K562 (cell line): Measurements from ENCODE around the gene SLC39A5. TPM values are rescaled to one million over a fixed set of nuclear protein-coding genes. Genes with fewer than 3 reads are reported as not detected.

Experiments
- ATAC-seq: fragments of 200-7000 bp; cut with Tn5 transposase; 3 replicates; pipeline ENCODE4 v1.9.1; 2020; ENCODE audit warnings: moderate library complexity
- BruUV-seq: library from RNA; stranded (reverse); fragments of 400-500 nt; replicated peaks from 2 replicates; lab custom pipeline; 2021; lab: Mats Ljungman, UMichigan
- CTCF ChIA-PET: fragments of 300-600 bp; formaldehyde crosslinking; extraction: SDS; loops from one replicate; lab custom pipeline; 2021; ENCODE audit warnings: low intra/inter-chr PET ratio; lab: Yijun Ruan, JAX
- POLR2A ChIA-PET: fragments of 300-600, 350-650 bp; sonication (Branson Sonifier 250); formaldehyde crosslinking; extraction: SDS; loops from one replicate; lab custom pipeline; 2021; ENCODE audit warnings: antibody characterized with exemption, inconsistent platforms; lab: Yijun Ruan, JAX
- DNase-seq, 4 experiments: peaks; one replicate each; pipeline versions ENCODE4 v3.0.0 to v3.0.0-alpha.2; 2011 to 2018; ENCODE audit warnings: low spot score in 3 of 4, mixed read lengths in 3 of 4; ENCODE audit errors: extremely low read depth in 1 of 4
- FAIRE-seq: peaks from 2 replicates; lab custom pipeline; 2011; peaks lifted over from hg19 to GRCh38; lab: Jason Lieb, UNC
- H2AFZ ChIP-seq: 2 replicates; pipeline ENCODE4 v1.6.0; 2011; ENCODE audit warnings: low read depth, low read length, control low read depth, inconsistent platforms
- H3K27ac ChIP-seq: fragments of 200-600 bp; 3 replicates; pipeline ENCODE4 v1.8.0; 2011; ENCODE audit warnings: low read depth, mild to moderate bottlenecking, control low read depth, inconsistent platforms, low read length, moderate library complexity, mixed read lengths; ENCODE audit errors: extremely low read depth
- H3K27me3 ChIP-seq, 2 experiments: fragments of 300-600 bp in 1 of 2; 2 replicates in 1 of 2; 3 replicates in 1 of 2; pipeline versions ENCODE4 v1.6.0 to v1.8.0; 2011; ENCODE audit warnings: inconsistent platforms in 2 of 2, low read length in 2 of 2, mild to moderate bottlenecking in 1 of 2, mixed read lengths in 1 of 2, moderate library complexity in 1 of 2; ENCODE audit not compliant: control insufficient read depth in 2 of 2, insufficient read depth in 2 of 2
- H3K36me3 ChIP-seq: fragments of 300-600 bp; 3 replicates; pipeline ENCODE4 v1.8.0; 2011; ENCODE audit warnings: mild to moderate bottlenecking, low read length, inconsistent platforms; ENCODE audit not compliant: control insufficient read depth, insufficient read depth
- H3K4me1 ChIP-seq, 2 experiments: fragments of 200-600 bp in 1 of 2; replicated peaks in 1 of 2; 2 replicates in 1 of 2; 3 replicates in 1 of 2; pipeline versions ENCODE4 v1.5.1 to v1.8.0; 2011; ENCODE audit warnings: inconsistent platforms in 2 of 2, low read length in 2 of 2, mild to moderate bottlenecking in 1 of 2, mixed read lengths in 1 of 2, moderate library complexity in 1 of 2; ENCODE audit not compliant: control insufficient read depth in 2 of 2, insufficient read depth in 2 of 2
- H3K4me2 ChIP-seq: 2 replicates; pipeline ENCODE4 v1.6.1; 2011; ENCODE audit warnings: low read length, control low read depth, inconsistent platforms, mixed read lengths; ENCODE audit not compliant: insufficient read depth
- H3K4me3 ChIP-seq: fragments of 200-600 bp; sonication (generic), shearing (Covaris generic); 2 replicates; pipeline ENCODE4 v1.5.1; 2016; ENCODE audit warnings: control low read depth, inconsistent platforms
- H3K79me2 ChIP-seq: fragments of 200-600 bp; 3 replicates; pipeline ENCODE4 v1.8.0; 2011; ENCODE audit warnings: low read length, inconsistent platforms; ENCODE audit not compliant: control insufficient read depth, insufficient read depth
- H3K9ac ChIP-seq, 2 experiments: 2 replicates each; pipeline versions ENCODE4 v1.6.0 to v1.6.1; 2011; ENCODE audit warnings: low read depth in 2 of 2, low read length in 2 of 2, control low read depth in 1 of 2, inconsistent platforms in 1 of 2, mild to moderate bottlenecking in 1 of 2, mixed read lengths in 1 of 2; ENCODE audit not compliant: insufficient read depth in 1 of 2
- H3K9me1 ChIP-seq: one replicate; pipeline ENCODE4 v1.6.0; 2011; ENCODE audit warnings: inconsistent platforms, mild to moderate bottlenecking, low read length, moderate library complexity; ENCODE audit not compliant: control insufficient read depth, insufficient read depth
- H3K9me3 ChIP-seq: replicated peaks from 2 replicates; pipeline ENCODE4 v1.5.1; 2011; ENCODE audit warnings: low read depth, low read length, inconsistent platforms; ENCODE audit not compliant: control insufficient read depth, insufficient read depth
- H4K20me1 ChIP-seq: replicated peaks from 2 replicates; pipeline ENCODE4 v1.6.1; 2011; ENCODE audit warnings: low read length, inconsistent platforms, mixed read lengths; ENCODE audit not compliant: control insufficient read depth, insufficient read depth
- MCM3 ChIP-seq: fragments of 450-650 bp; IDR thresholded peaks from 2 replicates; pipeline ENCODE4 v1.6.1; 2016
- NR2C1 ChIP-seq, 2 experiments: fragments of 450-650 bp; IDR thresholded peaks; 2 replicates each; pipeline ENCODE4 v1.6.1; 2017; ENCODE audit warnings: mild to moderate bottlenecking in 2 of 2, antibody characterized with exemption in 1 of 2, inconsistent platforms in 1 of 2, missing compliant biosample characterization in 1 of 2, missing genetic modification characterization in 1 of 2
- ZBTB7A ChIP-seq: IDR thresholded peaks from 2 replicates; pipeline ENCODE4 v1.6.1; 2011; ENCODE audit warnings: low read depth, mild to moderate bottlenecking, low read length, moderate library complexity, borderline replicate concordance; ENCODE audit not compliant: control insufficient read depth
- ZNF253 ChIP-seq: fragments of 250-450 bp; sonication (Bioruptor Pico); conservative IDR thresholded peaks from 2 replicates; pipeline ENCODE4 v1.6.1; 2021; ENCODE audit warnings: mild to moderate bottlenecking
- ZNF609 ChIP-seq: sonication (generic); formaldehyde crosslinking; IDR thresholded peaks from 2 replicates; pipeline ENCODE4 v1.8.1; 2023; ENCODE audit warnings: missing genetic modification reagents, mild to moderate bottlenecking, borderline replicate concordance
- ZSCAN32 ChIP-seq: fragments of 450-650 bp; formaldehyde crosslinking; IDR thresholded peaks from 2 replicates; pipeline ENCODE4 v1.4.0; 2020; ENCODE audit warnings: mild to moderate bottlenecking, moderate library complexity
- WGBS: fragments of 100-300 bp; shearing (Covaris generic); methylation state at CpG from one replicate; pipeline ENCODE4 v1.1.6; 2016; ENCODE audit warnings: low coverage, mixed read lengths; ENCODE audit not compliant: insufficient coverage; ENCODE audit errors: missing lambda C conversion rate; 5-methylcytosine and 5-hydroxymethylcytosine counted together
- in situ Hi-C: fragments of 300-500 bp; cut with MboI; formaldehyde crosslinking; loops from 4 replicates; pipeline ENCODE4 v1.15.0; 2018; ENCODE audit warnings: inconsistent platforms, mixed read lengths
- intact Hi-C: fragments of 100-400 bp; cut with micrococcal nuclease; formaldehyde crosslinking; loops from 2 replicates; pipeline ENCODE4 v1.14.2; 2022
- polyA plus RNA-seq, 8 experiments: library from polyadenylated mRNA; depleted of rRNA in 4 of 8; stranded (reverse) in 5 of 8; unstranded in 3 of 8; fragments of >200 nt; fragmentation: Nextera tagmentation in 2 of 8; fragmentation: Illumina TruSeq in 1 of 8; extraction: Ambion mirVana in 2 of 8; extraction: Trizol in 1 of 8; gene quantifications; 2 replicates each; pipeline versions ENCODE4 v1.2.1 to v1.2.3, GENCODE V29; 2011 to 2014; ENCODE audit warnings: inconsistent platforms in 1 of 8, missing spikeins in 1 of 8
- total RNA-seq, 7 experiments: library from RNA; depleted of rRNA in 6 of 7; stranded (reverse); fragments of >200 nt in 6 of 7; fragmentation: Illumina TruSeq in 2 of 7; extraction: Trizol in 2 of 7; gene quantifications; 2 replicates each; pipeline versions ENCODE4 v1.2.1 to v1.2.3, GENCODE V29; 2011 to 2021; ENCODE audit warnings: low replicate concordance in 1 of 7

Gene SLC39A5
- total and polyA plus RNA-seq, 9 of the 15 experiments (the other 6 are each of a cell fraction or from before 2014, with no cell fraction given) = 0.08 to 0.10 TPM; not detected in 7

- in situ Hi-C loops = loop anchor here (5.0 kb wide), 1 partner anchor 61 kb away; the partner anchor contains the start of gene ESYT1
- peaks cover 41% of the 10 kb centered on the region for H3K36me3 ChIP-seq
- peak overlapping the region; percentile 85 for H3K4me3 ChIP-seq
- FAIRE-seq = peak; percentile 74
- peak; percentile 47 for TF ChIP-seq NR2C1 (IDR thresholded peaks at IDR 0.05)
- peak; percentile 6; the same call in 1 of the 2 replicates for TF ChIP-seq NR2C1 (tag; IDR thresholded peaks at IDR 0.05)
- TF ChIP-seq ZNF253 (CRISPR knock-in tag) = no peak
- peaks cover 42% of the 10 kb centered on the region for H3K79me2 ChIP-seq
- no peaks in the 10 kb centered on the region for H3K9me1 ChIP-seq
- H3K9ac ChIP-seq = peak overlapping the region; percentile 79 to 96
- peak overlapping the region; percentile 76 for H3K27ac ChIP-seq
- H3K9me3 ChIP-seq = no peaks in the 10 kb centered on the region
- no peak for DNase-seq
- POLR2A ChIA-PET = interaction anchor here (0.6 to 5.9 kb wide), 17 partner anchors 12 to 1211 kb away, joined by 3 to 54 read pairs (median 4); partner anchors contain the start of genes ANKRD52, ESYT1, MYL6 and RNF41
- H2AFZ ChIP-seq = peak overlapping the region; percentile 32; the same call in 1 of the 2 replicates
- ATAC-seq = no peak
- intact Hi-C loops = no loop called here
- peak overlapping the region; percentile 90 for H3K4me2 ChIP-seq
- CTCF ChIA-PET = interaction anchor here (0.8 to 2.9 kb wide), 5 partner anchors 69 to 457 kb away, joined by 4 to 36 read pairs (median 9); partner anchors contain the start of gene ZC3H10
- WGBS = 3% methylated on average over 10 of the region's 10 CpGs
- no TSS peak for BruUV-seq
- H3K27me3 ChIP-seq = no peaks in the 10 kb centered on the region
- H3K4me1 ChIP-seq = peaks cover 4 to 16% of the 10 kb centered on the region in 2 experiments; a peak in 3 of 5 replicates
- H4K20me1 ChIP-seq = no peaks in the 10 kb centered on the region
Measured at GRCh38 chr12:56188131-56188777, 41.6 kb upstream of the SLC39A5 start.

GRCh38 chr12:56188778-56189098 is 41.1 kb upstream of the SLC39A5 start:
- Histone ChIP-seq H3K4me2 (peak overlapping the region; percentile 90), H3K9me1 (no peaks in the 10 kb centered on the region), H3K9me3 (no peaks in the 10 kb centered on the region), H3K9ac (peak overlapping the region; percentile 79 to 96), H3K4me3 (peak overlapping the region; percentile 85), H2AFZ (peak overlapping the region; percentile 32; the same call in 1 of the 2 replicates), H3K27ac (peak overlapping the region; percentile 76), H3K36me3 (peaks cover 36% of the 10 kb centered on the region), H3K79me2 (peaks cover 42% of the 10 kb centered on the region), H4K20me1 (no peaks in the 10 kb centered on the region), H3K27me3 (no peaks in the 10 kb centered on the region), H3K4me1 (peaks cover 4 to 16% of the 10 kb centered on the region in 2 experiments; a peak in 3 of 5 replicates)
- no TSS peak for BruUV-seq
- intact Hi-C loops (loop anchor here (1.0 kb wide), 1 partner anchor 62 kb away; no protein-coding TSS in a partner anchor), in situ Hi-C loops (loop anchor here (5.0 kb wide), 1 partner anchor 61 kb away; the partner anchor contains the start of gene ESYT1)
- POLR2A ChIA-PET = interaction anchor here (0.6 to 5.9 kb wide), 16 partner anchors 8 to 143 kb away, joined by 3 to 54 read pairs (median 8); partner anchors contain the start of genes ESYT1, MYL6, RNF41 and ZC3H10
- peak; percentile 3 for ATAC-seq
- no peak for FAIRE-seq
- CTCF ChIA-PET = interaction anchor here (0.7 to 2.9 kb wide), 7 partner anchors 63 to 450 kb away, joined by 3 to 36 read pairs (median 9); partner anchors contain the start of genes ANKRD52 and ZC3H10
- DNase-seq = no peak
- under 1% methylated on average over 17 of the region's 17 CpGs for WGBS
- TF ChIP-seq MCM3 (no peak), ZSCAN32 (peak; percentile 13; the same call in 1 of the 2 replicates), ZNF609 (CRISPR knock-in tag) (0 out of 2 replicates have a peak, but pooled peaks have one; percentile 17), ZBTB7A (0 out of 2 replicates have a peak, but pooled peaks have one; percentile 7)
